ENCODE data around the gene CDC20B.

DNA sequence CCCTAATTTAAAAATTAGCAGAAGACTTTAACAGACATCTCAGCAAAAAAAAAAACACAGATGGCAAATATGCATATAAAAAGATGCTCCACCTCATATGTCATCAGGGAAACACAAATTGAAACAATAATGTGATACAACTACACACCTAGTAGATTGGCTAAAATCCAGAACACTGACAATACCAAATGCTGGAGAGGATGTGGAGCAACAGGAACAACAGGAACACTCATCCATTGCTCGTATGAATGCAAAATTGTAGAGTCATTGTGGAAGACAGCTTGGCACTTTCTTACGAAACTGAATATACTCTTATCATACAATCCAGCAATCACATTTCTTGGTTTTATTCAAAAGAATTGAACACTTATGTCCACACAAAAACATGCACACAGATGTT lies 32.0 kb upstream of the CDC20B start:
- TF ChIP-seq, protein P1, sequence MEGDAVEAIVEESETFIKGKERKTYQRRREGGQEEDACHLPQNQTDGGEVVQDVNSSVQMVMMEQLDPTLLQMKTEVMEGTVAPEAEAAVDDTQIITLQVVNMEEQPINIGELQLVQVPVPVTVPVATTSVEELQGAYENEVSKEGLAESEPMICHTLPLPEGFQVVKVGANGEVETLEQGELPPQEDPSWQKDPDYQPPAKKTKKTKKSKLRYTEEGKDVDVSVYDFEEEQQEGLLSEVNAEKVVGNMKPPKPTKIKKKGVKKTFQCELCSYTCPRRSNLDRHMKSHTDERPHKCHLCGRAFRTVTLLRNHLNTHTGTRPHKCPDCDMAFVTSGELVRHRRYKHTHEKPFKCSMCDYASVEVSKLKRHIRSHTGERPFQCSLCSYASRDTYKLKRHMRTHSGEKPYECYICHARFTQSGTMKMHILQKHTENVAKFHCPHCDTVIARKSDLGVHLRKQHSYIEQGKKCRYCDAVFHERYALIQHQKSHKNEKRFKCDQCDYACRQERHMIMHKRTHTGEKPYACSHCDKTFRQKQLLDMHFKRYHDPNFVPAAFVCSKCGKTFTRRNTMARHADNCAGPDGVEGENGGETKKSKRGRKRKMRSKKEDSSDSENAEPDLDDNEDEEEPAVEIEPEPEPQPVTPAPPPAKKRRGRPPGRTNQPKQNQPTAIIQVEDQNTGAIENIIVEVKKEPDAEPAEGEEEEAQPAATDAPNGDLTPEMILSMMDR (IDR thresholded peaks at IDR 0.05; ENCODE audit: insufficient read depth, low read length): no peak
- no peak for TF ChIP-seq POLR2AphosphoS5 (IDR thresholded peaks at IDR 0.05; ENCODE audit: low read depth)
- no peak for TF ChIP-seq GABPA (IDR thresholded peaks at IDR 0.05; ENCODE audit: low read depth)
- TF ChIP-seq REST (IDR thresholded peaks at IDR 0.05; ENCODE audit: insufficient replicate concordance, low read depth): no peak
